OCI-LY7 (cell line): ENCODE data around the gene IL1RAPL1. TPM values are rescaled to one million over a fixed set of nuclear protein-coding genes. Genes with fewer than 3 reads are reported as not detected.

ENCODE experiments used
- BruUV-seq: library from RNA; stranded (reverse); fragments of 400-500 nt; replicated peaks from 2 replicates; lab custom pipeline; 2021; lab: Mats Ljungman, UMichigan
- CTCF ChIA-PET: fragments of 300-600 bp; sonication (Branson Sonifier 250); formaldehyde crosslinking; loops from one replicate; lab custom pipeline; 2022; ENCODE audit warnings: antibody characterized with exemption; ENCODE audit not compliant: unreplicated experiment; lab: Charles Lee
- POLR2A ChIA-PET: fragments of 300-600 bp; sonication (Branson Sonifier 250); formaldehyde crosslinking; loops from one replicate; lab custom pipeline; 2022; ENCODE audit warnings: antibody characterized with exemption; lab: Charles Lee
- DNase-seq: peaks from one replicate; pipeline ENCODE4 v3.0.0-alpha.2; 2015; ENCODE audit warnings: low spot score
- H2AFZ ChIP-seq: fragments of 200-600 bp; sonication (generic), shearing (Covaris generic); 2 replicates; pipeline ENCODE4 v1.6.1; 2014; ENCODE audit warnings: mild to moderate bottlenecking, antibody characterized with exemption, low read length, moderate library complexity
- H3K27ac ChIP-seq: fragments of 200-600 bp; sonication (generic); 2 replicates; pipeline ENCODE4 v1.5.1; 2014; ENCODE audit warnings: mixed run types, low read depth, mild to moderate bottlenecking, moderate library complexity, low read length, inconsistent platforms; ENCODE audit not compliant: poor library complexity, severe bottlenecking
- H3K36me3 ChIP-seq: fragments of 200-600 bp; sonication (generic); 2 replicates; pipeline ENCODE4 v1.6.1; 2014; ENCODE audit warnings: mild to moderate bottlenecking, antibody characterized with exemption, low read length, moderate library complexity, mixed read lengths; ENCODE audit not compliant: insufficient read depth
- H3K4me1 ChIP-seq: fragments of 200-600 bp; sonication (generic); 2 replicates; pipeline ENCODE4 v1.5.1; 2014; ENCODE audit warnings: mild to moderate bottlenecking, low read length; ENCODE audit not compliant: insufficient read depth, poor library complexity, severe bottlenecking
- H3K4me2 ChIP-seq: fragments of 200-600 bp; sonication (generic); 2 replicates; pipeline ENCODE4 v1.6.1; 2014; ENCODE audit warnings: mild to moderate bottlenecking, low read length
- H3K4me3 ChIP-seq: fragments of 200-600 bp; sonication (generic); 2 replicates; pipeline ENCODE4 v1.5.1; 2014; ENCODE audit warnings: mild to moderate bottlenecking, low read depth, low read length; ENCODE audit not compliant: poor library complexity, severe bottlenecking
- H3K79me2 ChIP-seq: fragments of 200-600 bp; sonication (generic); 2 replicates; pipeline ENCODE4 v1.6.1; 2016; ENCODE audit warnings: low read depth, mild to moderate bottlenecking, low read length, moderate library complexity, mixed read lengths; ENCODE audit not compliant: insufficient read depth
- H3K9me2 ChIP-seq: fragments of 200-600 bp; sonication (generic); 2 replicates; pipeline ENCODE4 v1.6.1; 2016; ENCODE audit warnings: mild to moderate bottlenecking, low read length, mixed read lengths; ENCODE audit not compliant: insufficient read depth
- H3K9me3 ChIP-seq: fragments of 200-600 bp; sonication (generic); 2 replicates; pipeline ENCODE4 v1.6.1; 2014; ENCODE audit warnings: mild to moderate bottlenecking, mixed run types, low read length, mixed read lengths
- H4K20me1 ChIP-seq: fragments of 200-600 bp; sonication (generic); 2 replicates; pipeline ENCODE4 v1.6.1; 2014; ENCODE audit warnings: mild to moderate bottlenecking, antibody characterized with exemption, low read length, moderate library complexity, mixed read lengths; ENCODE audit not compliant: insufficient read depth
- CTCF ChIP-seq: fragments of 200-600 bp; sonication (generic); conservative IDR thresholded peaks from 2 replicates; pipeline ENCODE4 v1.5.1; 2014; ENCODE audit warnings: mild to moderate bottlenecking, antibody characterized with exemption, low read length, moderate library complexity, mixed read lengths
- EZH2phosphoT487 ChIP-seq: fragments of 200-600 bp; sonication (generic); IDR thresholded peaks from 2 replicates; pipeline ENCODE4 v1.6.1; 2018; ENCODE audit warnings: low read depth, borderline replicate concordance, mild to moderate bottlenecking, mixed run types, antibody characterized with exemption, low read length, moderate library complexity, mixed read lengths
- intact Hi-C: fragments of 100-400 bp; cut with micrococcal nuclease; formaldehyde crosslinking; loops from one replicate; pipeline ENCODE4 v1.10.0; 2022; ENCODE audit not compliant: unreplicated experiment
- total RNA-seq, 2 experiments: library from RNA; depleted of rRNA in 1 of 2; stranded (reverse); fragments of >200 nt in 1 of 2; shearing (Covaris generic) in 1 of 2; gene quantifications; 2 replicates each; pipeline ENCODE4 v1.2.3, GENCODE V29; 2014 to 2022

Gene IL1RAPL1
- total RNA-seq, 2 experiments from 2014 or later = not detected

GRCh38 chrX:29948653-29949052, 1361.4 kb downstream of the IL1RAPL1 start:
- no peak for DNase-seq
- intact Hi-C loops = no loop called here
- no peaks in the 10 kb centered on the region for H3K36me3 ChIP-seq
- H2AFZ ChIP-seq = no peak overlapping the region
- POLR2A ChIA-PET = no interaction called here
- H4K20me1 ChIP-seq = no peaks in the 10 kb centered on the region
- H3K4me1 ChIP-seq = no peaks in the 10 kb centered on the region
- CTCF ChIA-PET = no interaction called here
- no peak overlapping the region for H3K4me2 ChIP-seq
- H3K9me3 ChIP-seq = no peaks in the 10 kb centered on the region
- H3K27ac ChIP-seq = no peak overlapping the region
- no peak overlapping the region for H3K4me3 ChIP-seq
- H3K9me2 ChIP-seq = no peaks in the 10 kb centered on the region
- BruUV-seq = no TSS peak
- no peaks in the 10 kb centered on the region for H3K79me2 ChIP-seq
- no peak for TF ChIP-seq CTCF
- TF ChIP-seq EZH2phosphoT487 = no peak

GRCh38 chrX:29952016-29952415, 1364.8 kb downstream of the IL1RAPL1 start:
- H3K79me2 ChIP-seq = no peaks in the 10 kb centered on the region
- no peak for TF ChIP-seq EZH2phosphoT487
- no peak for TF ChIP-seq CTCF
- no peaks in the 10 kb centered on the region for H3K36me3 ChIP-seq
- ChIA-PET POLR2A (interaction anchor here (0.8 kb wide), 1 partner anchor 12 kb away, joined by 3 read pairs; no protein-coding TSS in a partner anchor), CTCF (no interaction called here)
- H3K27ac ChIP-seq = no peak overlapping the region
- intact Hi-C loops = no loop called here
- no peaks in the 10 kb centered on the region for H3K9me3 ChIP-seq
- DNase-seq = no peak
- H4K20me1 ChIP-seq = no peaks in the 10 kb centered on the region
- no peak overlapping the region for H2AFZ ChIP-seq
- no peaks in the 10 kb centered on the region for H3K4me1 ChIP-seq
- H3K9me2 ChIP-seq = no peaks in the 10 kb centered on the region
- BruUV-seq = no TSS peak
- H3K4me3 ChIP-seq = no peak overlapping the region
- no peak overlapping the region for H3K4me2 ChIP-seq

- BruUV-seq = no TSS peak
- H3K4me2 ChIP-seq = no peak overlapping the region
Observed at GRCh38 chrX:29962061-29962460, 1374.8 kb downstream of the IL1RAPL1 start.

More at GRCh38 chrX:29962061-29962460, 1374.8 kb downstream of the IL1RAPL1 start:
- Histone ChIP-seq H3K36me3 (no peaks in the 10 kb centered on the region), H3K9me2 (no peaks in the 10 kb centered on the region), H3K4me3 (no peak overlapping the region), H2AFZ (no peak overlapping the region), H3K4me1 (no peaks in the 10 kb centered on the region), H3K27ac (no peak overlapping the region), H3K9me3 (no peaks in the 10 kb centered on the region), H3K79me2 (no peaks in the 10 kb centered on the region), H4K20me1 (no peaks in the 10 kb centered on the region)
- CTCF ChIA-PET = no interaction called here
- intact Hi-C loops = no loop called here
- TF ChIP-seq CTCF (no peak), EZH2phosphoT487 (no peak)
- POLR2A ChIA-PET = no interaction called here
- DNase-seq = no peak
